Measurements from ENCODE around the gene EGLN2. TPM values are rescaled to one million over a fixed set of nuclear protein-coding genes. Genes with fewer than 3 reads are reported as not detected.

Gene EGLN2
- total and polyA plus RNA-seq, 4 donors: 130 to 157 (median 132) TPM

DNA sequence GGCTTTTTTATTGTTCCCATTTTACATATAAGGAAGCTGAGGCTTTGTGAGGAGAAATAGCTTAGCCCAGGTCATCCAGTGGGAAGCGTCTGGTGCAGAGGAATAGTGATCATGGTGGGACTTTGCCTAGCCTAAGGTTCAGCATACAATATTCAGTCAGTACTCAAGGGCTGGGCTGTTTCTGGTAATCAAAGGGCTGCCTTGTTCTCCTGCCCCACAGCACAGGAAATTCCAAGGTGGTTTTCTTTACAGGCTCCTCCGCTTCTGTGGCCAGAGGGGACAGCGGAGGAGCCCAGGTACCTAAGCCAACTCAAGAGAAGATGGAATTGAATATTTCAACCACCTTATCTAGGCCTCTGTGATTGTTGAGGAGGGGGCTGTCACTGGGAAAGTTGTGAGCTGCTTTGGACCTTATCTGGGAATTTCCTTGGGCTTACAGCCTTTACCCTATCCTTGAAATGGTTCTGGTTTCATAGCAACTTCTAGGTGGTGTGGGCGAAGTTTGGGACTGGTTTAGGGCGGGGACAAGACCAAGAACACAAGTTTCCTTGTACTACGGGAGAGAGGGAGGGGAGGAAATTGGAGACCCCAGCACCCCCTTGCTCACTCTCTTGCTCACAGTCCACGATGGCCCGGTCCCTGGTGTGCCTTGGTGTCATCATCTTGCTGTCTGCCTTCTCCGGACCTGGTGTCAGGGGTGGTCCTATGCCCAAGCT is 23.9 kb upstream of the EGLN2 start, which contains the start of gene MIA:
MIA (plus strand) TSS at position 606 of the 716 bp plus-strand sequence; CDS start at position 628, 22 bp downstream.
- H3K27ac ChIP-seq (ENCODE audit: low read depth in 1 of 2, low read length in 1 of 2): no peak within 1 kb of the TSS
- DNase-seq: peak in 1 of 3 donors; percentile 35
- H3K9me3 ChIP-seq (ENCODE audit: control insufficient read depth in 4 of 4, insufficient read depth in 3 of 4, low read length in 3 of 4): no peaks in the 10 kb centered on the region
- H3K4me1 ChIP-seq (ENCODE audit: control insufficient read depth in 5 of 5, insufficient read depth in 5 of 5, low read length in 5 of 5): peaks cover 0 to 14% (median 9%) of the 10 kb centered on the region in 5 donors
- TF ChIP-seq, protein P1, sequence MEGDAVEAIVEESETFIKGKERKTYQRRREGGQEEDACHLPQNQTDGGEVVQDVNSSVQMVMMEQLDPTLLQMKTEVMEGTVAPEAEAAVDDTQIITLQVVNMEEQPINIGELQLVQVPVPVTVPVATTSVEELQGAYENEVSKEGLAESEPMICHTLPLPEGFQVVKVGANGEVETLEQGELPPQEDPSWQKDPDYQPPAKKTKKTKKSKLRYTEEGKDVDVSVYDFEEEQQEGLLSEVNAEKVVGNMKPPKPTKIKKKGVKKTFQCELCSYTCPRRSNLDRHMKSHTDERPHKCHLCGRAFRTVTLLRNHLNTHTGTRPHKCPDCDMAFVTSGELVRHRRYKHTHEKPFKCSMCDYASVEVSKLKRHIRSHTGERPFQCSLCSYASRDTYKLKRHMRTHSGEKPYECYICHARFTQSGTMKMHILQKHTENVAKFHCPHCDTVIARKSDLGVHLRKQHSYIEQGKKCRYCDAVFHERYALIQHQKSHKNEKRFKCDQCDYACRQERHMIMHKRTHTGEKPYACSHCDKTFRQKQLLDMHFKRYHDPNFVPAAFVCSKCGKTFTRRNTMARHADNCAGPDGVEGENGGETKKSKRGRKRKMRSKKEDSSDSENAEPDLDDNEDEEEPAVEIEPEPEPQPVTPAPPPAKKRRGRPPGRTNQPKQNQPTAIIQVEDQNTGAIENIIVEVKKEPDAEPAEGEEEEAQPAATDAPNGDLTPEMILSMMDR (IDR thresholded peaks at IDR 0.05; ENCODE audit: control extremely low read depth, extremely low read depth): no peak
- H3K36me3 ChIP-seq (ENCODE audit: control insufficient read depth in 4 of 4, insufficient read depth in 4 of 4, low read length in 4 of 4): peaks cover 0 to 1% (median 0%) of the 10 kb centered on the region in 4 donors
- 83 to 88% methylated on average over 9 of the region's 9 CpGs for WGBS, 2 donors
- H3K9ac ChIP-seq (ENCODE audit: insufficient read depth in 1 of 2, low read length in 2 of 2): no peak within 1 kb of the TSS
- ATAC-seq (ENCODE audit: insufficient read depth, low FRiP score): no peak
- no peaks in the 10 kb centered on the region for H3K27me3 ChIP-seq (ENCODE audit: control insufficient read depth in 3 of 3, insufficient read depth in 3 of 3, low read length in 2 of 3)
- H3K4me3 ChIP-seq: no peak within 1 kb of the TSS

DNA sequence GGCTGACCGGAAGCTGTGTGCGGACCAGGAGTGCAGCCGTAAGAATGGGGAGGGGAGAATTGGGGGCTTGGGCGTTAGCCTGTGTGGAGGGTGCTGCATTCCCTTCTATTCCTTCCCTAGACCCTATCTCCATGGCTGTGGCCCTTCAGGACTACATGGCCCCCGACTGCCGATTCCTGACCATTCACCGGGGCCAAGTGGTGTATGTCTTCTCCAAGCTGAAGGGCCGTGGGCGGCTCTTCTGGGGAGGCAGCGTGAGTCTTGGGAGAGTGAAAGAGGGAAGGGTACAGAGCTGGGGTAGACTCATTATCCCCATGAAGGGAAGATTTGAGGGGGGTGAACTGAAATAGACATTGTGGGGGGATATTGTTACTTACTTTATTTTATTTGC is 23.4 kb upstream of the EGLN2 start:
- Histone ChIP-seq H3K27ac (ENCODE audit: low read depth in 1 of 2, low read length in 1 of 2) (no peak overlapping the region), H3K4me3 (no peak overlapping the region), H3K27me3 (ENCODE audit: control insufficient read depth in 3 of 3, insufficient read depth in 3 of 3, low read length in 2 of 3) (no peaks in the 10 kb centered on the region), H3K9me3 (ENCODE audit: control insufficient read depth in 4 of 4, insufficient read depth in 3 of 4, low read length in 3 of 4) (no peaks in the 10 kb centered on the region), H3K4me1 (ENCODE audit: control insufficient read depth in 5 of 5, insufficient read depth in 5 of 5, low read length in 5 of 5) (peaks cover 0 to 14% (median 9%) of the 10 kb centered on the region in 5 donors), H3K9ac (ENCODE audit: insufficient read depth in 1 of 2, low read length in 2 of 2) (no peak overlapping the region), H3K36me3 (ENCODE audit: control insufficient read depth in 4 of 4, insufficient read depth in 4 of 4, low read length in 4 of 4) (peaks cover 0 to 3% (median 0%) of the 10 kb centered on the region in 4 donors)
- no peak for DNase-seq
- WGBS, 2 donors: 93 to 96% methylated on average over 10 of the region's 10 CpGs
- TF ChIP-seq, protein P1 (IDR thresholded peaks at IDR 0.05; ENCODE audit: control extremely low read depth, extremely low read depth): no peak
- no peak for ATAC-seq (ENCODE audit: insufficient read depth, low FRiP score)

DNA sequence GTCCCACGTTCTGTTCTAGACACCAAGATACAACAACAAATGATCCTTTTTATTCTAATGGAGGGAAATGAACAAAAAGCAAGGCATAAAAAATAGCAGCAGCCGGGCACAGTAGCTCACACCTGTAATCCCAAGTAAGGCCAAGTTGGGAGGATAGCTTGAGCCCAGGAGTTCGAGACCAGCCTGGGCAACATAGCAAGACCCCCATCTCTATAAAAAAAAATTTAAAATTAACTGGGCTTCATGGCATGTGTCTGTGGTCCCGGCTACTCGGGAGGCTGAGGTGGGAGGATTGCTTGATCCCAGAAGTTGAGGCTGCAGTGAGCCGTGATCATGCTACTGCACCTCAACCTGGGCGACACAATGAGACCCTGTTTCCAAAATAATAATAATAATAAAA is 22.6 kb upstream of the EGLN2 start:
- Histone ChIP-seq H3K27ac (ENCODE audit: low read depth in 1 of 2, low read length in 1 of 2) (no peak overlapping the region), H3K9ac (ENCODE audit: insufficient read depth in 1 of 2, low read length in 2 of 2) (peak overlapping the region in 1 of 2 donors; percentile 99), H3K4me1 (ENCODE audit: control insufficient read depth in 5 of 5, insufficient read depth in 5 of 5, low read length in 5 of 5) (peaks cover 0 to 14% (median 9%) of the 10 kb centered on the region in 5 donors), H3K9me3 (ENCODE audit: control insufficient read depth in 4 of 4, insufficient read depth in 3 of 4, low read length in 3 of 4) (no peaks in the 10 kb centered on the region), H3K4me3 (no peak overlapping the region), H3K27me3 (ENCODE audit: control insufficient read depth in 3 of 3, insufficient read depth in 3 of 3, low read length in 2 of 3) (no peaks in the 10 kb centered on the region), H3K36me3 (ENCODE audit: control insufficient read depth in 4 of 4, insufficient read depth in 4 of 4, low read length in 4 of 4) (peaks cover 0 to 3% (median 0%) of the 10 kb centered on the region in 4 donors)
- ATAC-seq (ENCODE audit: insufficient read depth, low FRiP score) (no peak), DNase-seq (no peak)
- TF ChIP-seq, protein P1 (IDR thresholded peaks at IDR 0.05; ENCODE audit: control extremely low read depth, extremely low read depth): no peak
- 79 to 83% methylated on average over 7 of the region's 7 CpGs for WGBS, 2 donors

All from lung (tissue), 12 donors.